Body of pancreas (tissue), 4 donors: ENCODE measurements around the gene ZNF692.

Experiments used
- POLR2A ChIP-seq, 3 donors: fragments of 450-650 bp; IDR thresholded peaks; one replicate each; pipeline ENCODE4 v1.6.1; 2016; ENCODE audit warnings: antibody characterized with exemption in 3 of 3, mild to moderate bottlenecking in 2 of 3
- TF ChIP-seq, protein P1 (sequence below), 7 experiments: fragments of 450-650 bp in 4 of 7; fragments of 200-600 bp in 3 of 7; sonication (generic) in 3 of 7; IDR thresholded peaks; one replicate each; pipeline ENCODE4 v1.5.1; 2016 to 2019; ENCODE audit warnings: antibody characterized with exemption in 7 of 7

DNA sequence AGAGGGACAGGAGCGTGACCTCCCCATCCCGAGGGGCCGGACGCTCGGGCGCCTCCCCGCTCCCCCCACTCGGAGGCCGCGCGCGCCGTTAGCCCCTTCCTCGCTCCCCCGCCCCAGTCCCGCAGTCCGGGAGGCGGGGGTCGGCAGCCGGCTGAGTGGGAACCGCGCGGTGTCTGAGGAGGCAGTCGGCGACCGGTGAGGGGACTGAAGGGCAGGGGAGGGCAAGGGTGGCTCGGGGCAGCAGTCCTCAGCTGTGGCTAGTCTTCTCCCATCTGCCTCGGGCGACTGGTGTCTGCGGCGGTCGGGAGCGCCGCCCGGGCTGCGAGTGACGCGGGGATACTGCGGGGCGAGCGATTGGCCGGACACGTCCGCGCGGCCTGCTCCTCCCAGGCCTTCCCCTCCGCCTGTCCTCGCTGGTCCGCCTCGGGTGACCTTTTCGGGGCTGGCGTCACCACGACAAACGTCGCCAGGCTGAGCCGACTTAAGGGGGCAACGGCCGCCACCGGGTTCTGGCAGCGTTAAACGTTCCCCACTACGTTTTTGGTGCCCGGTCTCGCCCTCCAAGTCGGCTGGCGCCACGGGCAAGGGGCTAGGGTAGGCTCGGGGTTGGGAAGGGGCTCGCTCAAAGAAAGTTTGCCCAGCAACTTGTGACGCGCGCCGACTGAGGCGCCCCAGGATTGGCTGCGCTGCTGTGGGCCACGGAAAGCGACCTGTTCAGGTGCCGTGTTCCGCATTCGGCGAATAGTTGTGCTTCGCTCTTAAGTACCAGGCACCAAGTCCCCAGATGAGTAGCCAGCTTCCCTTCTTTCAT is 20.3 kb downstream of the ZNF692 start:
- TF ChIP-seq, protein P1, sequence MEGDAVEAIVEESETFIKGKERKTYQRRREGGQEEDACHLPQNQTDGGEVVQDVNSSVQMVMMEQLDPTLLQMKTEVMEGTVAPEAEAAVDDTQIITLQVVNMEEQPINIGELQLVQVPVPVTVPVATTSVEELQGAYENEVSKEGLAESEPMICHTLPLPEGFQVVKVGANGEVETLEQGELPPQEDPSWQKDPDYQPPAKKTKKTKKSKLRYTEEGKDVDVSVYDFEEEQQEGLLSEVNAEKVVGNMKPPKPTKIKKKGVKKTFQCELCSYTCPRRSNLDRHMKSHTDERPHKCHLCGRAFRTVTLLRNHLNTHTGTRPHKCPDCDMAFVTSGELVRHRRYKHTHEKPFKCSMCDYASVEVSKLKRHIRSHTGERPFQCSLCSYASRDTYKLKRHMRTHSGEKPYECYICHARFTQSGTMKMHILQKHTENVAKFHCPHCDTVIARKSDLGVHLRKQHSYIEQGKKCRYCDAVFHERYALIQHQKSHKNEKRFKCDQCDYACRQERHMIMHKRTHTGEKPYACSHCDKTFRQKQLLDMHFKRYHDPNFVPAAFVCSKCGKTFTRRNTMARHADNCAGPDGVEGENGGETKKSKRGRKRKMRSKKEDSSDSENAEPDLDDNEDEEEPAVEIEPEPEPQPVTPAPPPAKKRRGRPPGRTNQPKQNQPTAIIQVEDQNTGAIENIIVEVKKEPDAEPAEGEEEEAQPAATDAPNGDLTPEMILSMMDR (IDR thresholded peaks at IDR 0.05), result no peak
- peak; percentile 87 to 94 (median 93) for TF ChIP-seq POLR2A (IDR thresholded peaks at IDR 0.05)
